Activated CD8-positive, alpha-beta memory T cell treated with anti-CD3 and anti-CD28 coated beads, Interleukin-2, amount 10 ng/mL, durations not matched to agents 7 days and 5 days (primary cell): ENCODE data around the gene WDR36. TPM values are rescaled to one million over a fixed set of nuclear protein-coding genes. Genes with fewer than 3 reads are reported as not detected.

Source experiments
- ATAC-seq: fragments of 150-1000 bp; cut with Tn5 transposase; one replicate; pipeline ENCODE4 v1.10.0; 2021; ENCODE audit warnings: moderate library complexity
- CTCF ChIA-PET: fragments of 350-600 bp; sonication (Branson Sonifier 250); formaldehyde crosslinking; loops from one replicate; lab custom pipeline; 2021; ENCODE audit warnings: antibody characterized with exemption; lab: Charles Lee
- DNase-seq: peaks from one replicate; pipeline ENCODE4 v3.0.0-alpha.2; 2020
- H3K27ac Mint-ChIP-seq: one replicate; pipeline ENCODE4 v1.8.0; 2021; ENCODE audit warnings: mild to moderate bottlenecking, mixed read lengths
- H3K27me3 Mint-ChIP-seq: one replicate; pipeline ENCODE4 v1.8.0; 2021; ENCODE audit warnings: mixed read lengths
- H3K36me3 Mint-ChIP-seq: one replicate; pipeline ENCODE4 v1.8.0; 2021; ENCODE audit warnings: mild to moderate bottlenecking, mixed read lengths
- H3K4me1 Mint-ChIP-seq: one replicate; pipeline ENCODE4 v1.8.0; 2021; ENCODE audit warnings: mixed read lengths
- H3K4me3 Mint-ChIP-seq: one replicate; pipeline ENCODE4 v1.8.0; 2021; ENCODE audit warnings: mild to moderate bottlenecking, moderate library complexity, mixed read lengths
- H3K9me3 Mint-ChIP-seq: one replicate; pipeline ENCODE4 v1.8.0; 2022; ENCODE audit warnings: low read depth, mixed read lengths
- total RNA-seq, 2 experiments: library from RNA; stranded (reverse); gene quantifications; one replicate each; pipeline ENCODE4 v1.2.3, GENCODE V29; 2021

WDR36 gene
- total RNA-seq, 2 experiments from 2014 or later, result 28.4 to 46.6 TPM

GRCh38 chr5:111117136-111117535, 25.0 kb downstream of the WDR36 start:
- H3K27me3 Mint-ChIP-seq, result no peaks in the 10 kb centered on the region
- no peak overlapping the region for H3K4me3 Mint-ChIP-seq
- peaks cover 44% of the 10 kb centered on the region for H3K36me3 Mint-ChIP-seq
- ATAC-seq (no peak), DNase-seq (no peak)
- peaks cover 6% of the 10 kb centered on the region for H3K4me1 Mint-ChIP-seq
- CTCF ChIA-PET, result no interaction called here
- H3K27ac Mint-ChIP-seq, result no peak overlapping the region
- H3K9me3 Mint-ChIP-seq, result no peaks in the 10 kb centered on the region

- H3K4me3 Mint-ChIP-seq, result no peak overlapping the region
- no peak overlapping the region for H3K27ac Mint-ChIP-seq
- CTCF ChIA-PET, result no interaction called here
- peaks cover 41% of the 10 kb centered on the region for H3K36me3 Mint-ChIP-seq
- H3K9me3 Mint-ChIP-seq, result no peaks in the 10 kb centered on the region
- H3K27me3 Mint-ChIP-seq, result no peaks in the 10 kb centered on the region
- ATAC-seq, result no peak
- DNase-seq, result no peak
- H3K4me1 Mint-ChIP-seq, result peaks cover 6% of the 10 kb centered on the region
These were observed 27.1 kb downstream of the WDR36 start for GRCh38 chr5:111119221-111119620.

GRCh38 chr5:111119856-111120255, 27.7 kb downstream of the WDR36 start:
- H3K36me3 Mint-ChIP-seq, result peaks cover 43% of the 10 kb centered on the region
- H3K4me3 Mint-ChIP-seq, result no peak overlapping the region
- H3K27ac Mint-ChIP-seq, result no peak overlapping the region
- ATAC-seq, result no peak
- H3K4me1 Mint-ChIP-seq, result peaks cover 9% of the 10 kb centered on the region
- CTCF ChIA-PET, result no interaction called here
- no peaks in the 10 kb centered on the region for H3K9me3 Mint-ChIP-seq
- no peaks in the 10 kb centered on the region for H3K27me3 Mint-ChIP-seq
- no peak for DNase-seq

GRCh38 chr5:111120911-111121310, 28.8 kb downstream of the WDR36 start:
- DNase-seq, result no peak
- Mint-ChIP-seq H3K9me3 (no peaks in the 10 kb centered on the region), H3K36me3 (peaks cover 42% of the 10 kb centered on the region), H3K4me1 (peaks cover 9% of the 10 kb centered on the region), H3K27me3 (no peaks in the 10 kb centered on the region), H3K27ac (no peak overlapping the region), H3K4me3 (no peak overlapping the region)
- ATAC-seq, result no peak
- CTCF ChIA-PET, result no interaction called here

GRCh38 chr5:111121926-111122325, 29.8 kb downstream of the WDR36 start:
- Mint-ChIP-seq H3K36me3 (peaks cover 50% of the 10 kb centered on the region), H3K27ac (no peak overlapping the region)

GRCh38 chr5:111122398-111122797, 30.2 kb downstream of the WDR36 start:
- DNase-seq (no peak), ATAC-seq (peak; percentile 23)
- Mint-ChIP-seq H3K36me3 (peaks cover 50% of the 10 kb centered on the region), H3K9me3 (no peaks in the 10 kb centered on the region), H3K27ac (no peak overlapping the region), H3K4me3 (no peak overlapping the region), H3K4me1 (peaks cover 6% of the 10 kb centered on the region), H3K27me3 (no peaks in the 10 kb centered on the region)
- CTCF ChIA-PET, result no interaction called here

More at GRCh38 chr5:111121926-111122325, 29.8 kb downstream of the WDR36 start:
- CTCF ChIA-PET, result no interaction called here
- Mint-ChIP-seq H3K4me1 (peaks cover 9% of the 10 kb centered on the region), H3K4me3 (no peak overlapping the region), H3K27me3 (no peaks in the 10 kb centered on the region), H3K9me3 (no peaks in the 10 kb centered on the region)
- ATAC-seq (no peak), DNase-seq (no peak)

- peaks cover 47% of the 10 kb centered on the region for H3K36me3 Mint-ChIP-seq
- no peak for ATAC-seq
These were observed 32.6 kb downstream of the WDR36 start for GRCh38 chr5:111124793-111125192.

GRCh38 chr5:111126896-111127295, 34.7 kb downstream of the WDR36 start:
- no peak overlapping the region for H3K27ac Mint-ChIP-seq
- no peak for ATAC-seq

More at GRCh38 chr5:111124793-111125192, 32.6 kb downstream of the WDR36 start:
- no peaks in the 10 kb centered on the region for H3K27me3 Mint-ChIP-seq
- peaks cover 3% of the 10 kb centered on the region for H3K4me1 Mint-ChIP-seq
- H3K9me3 Mint-ChIP-seq, result no peaks in the 10 kb centered on the region
- CTCF ChIA-PET, result no interaction called here
- no peak overlapping the region for H3K27ac Mint-ChIP-seq
- no peak for DNase-seq
- H3K4me3 Mint-ChIP-seq, result no peak overlapping the region

GRCh38 chr5:111127453-111128195, 35.5 kb downstream of the WDR36 start:
- no peak overlapping the region for H3K27ac Mint-ChIP-seq
- ATAC-seq, result no peak
- peaks cover 31% of the 10 kb centered on the region for H3K36me3 Mint-ChIP-seq

More at GRCh38 chr5:111126896-111127295, 34.7 kb downstream of the WDR36 start:
- Mint-ChIP-seq H3K4me1 (peaks cover 3% of the 10 kb centered on the region), H3K36me3 (peaks cover 35% of the 10 kb centered on the region), H3K9me3 (no peaks in the 10 kb centered on the region), H3K27me3 (no peaks in the 10 kb centered on the region), H3K4me3 (no peak overlapping the region)
- DNase-seq, result no peak
- CTCF ChIA-PET, result no interaction called here

GRCh38 chr5:111129938-111130337, 37.8 kb downstream of the WDR36 start:
- no peak for DNase-seq
- Mint-ChIP-seq H3K9me3 (no peaks in the 10 kb centered on the region), H3K4me3 (no peak overlapping the region), H3K4me1 (no peaks in the 10 kb centered on the region), H3K27me3 (no peaks in the 10 kb centered on the region), H3K27ac (no peak overlapping the region), H3K36me3 (peaks cover 23% of the 10 kb centered on the region)
- CTCF ChIA-PET, result no interaction called here
- no peak for ATAC-seq

More at GRCh38 chr5:111127453-111128195, 35.5 kb downstream of the WDR36 start:
- DNase-seq, result no peak
- H3K4me1 Mint-ChIP-seq, result peaks cover 3% of the 10 kb centered on the region
- CTCF ChIA-PET, result no interaction called here
- H3K9me3 Mint-ChIP-seq, result no peaks in the 10 kb centered on the region
- no peak overlapping the region for H3K4me3 Mint-ChIP-seq
- H3K27me3 Mint-ChIP-seq, result no peaks in the 10 kb centered on the region

GRCh38 chr5:111131356-111131755, 39.2 kb downstream of the WDR36 start:
- H3K4me3 Mint-ChIP-seq, result no peak overlapping the region
- H3K36me3 Mint-ChIP-seq, result peaks cover 18% of the 10 kb centered on the region
- no peak overlapping the region for H3K27ac Mint-ChIP-seq
- no peak for ATAC-seq
- CTCF ChIA-PET, result interaction anchor here (1.0 kb wide), 1 partner anchor 17 kb away, joined by 3 read pairs; no protein-coding TSS in a partner anchor
- DNase-seq, result no peak
- H3K9me3 Mint-ChIP-seq, result no peaks in the 10 kb centered on the region
- no peaks in the 10 kb centered on the region for H3K27me3 Mint-ChIP-seq
- H3K4me1 Mint-ChIP-seq, result no peaks in the 10 kb centered on the region

- no peak for ATAC-seq
- CTCF ChIA-PET, result no interaction called here
- H3K27me3 Mint-ChIP-seq, result no peaks in the 10 kb centered on the region
- no peak overlapping the region for H3K4me3 Mint-ChIP-seq
- no peaks in the 10 kb centered on the region for H3K9me3 Mint-ChIP-seq
- no peak for DNase-seq
- no peak overlapping the region for H3K27ac Mint-ChIP-seq
- H3K4me1 Mint-ChIP-seq, result no peaks in the 10 kb centered on the region
- peaks cover 13% of the 10 kb centered on the region for H3K36me3 Mint-ChIP-seq
These were observed 39.9 kb downstream of the WDR36 start for GRCh38 chr5:111132076-111132475.

- CTCF ChIA-PET, result no interaction called here
- Mint-ChIP-seq H3K27me3 (no peaks in the 10 kb centered on the region), H3K4me3 (no peak overlapping the region), H3K27ac (no peak overlapping the region), H3K4me1 (no peaks in the 10 kb centered on the region), H3K36me3 (peaks cover 5% of the 10 kb centered on the region), H3K9me3 (no peaks in the 10 kb centered on the region)
- ATAC-seq (no peak), DNase-seq (no peak)
These were observed 40.7 kb downstream of the WDR36 start for GRCh38 chr5:111132731-111133435.

GRCh38 chr5:111133436-111133751, 41.2 kb downstream of the WDR36 start:
- ATAC-seq, result no peak
- Mint-ChIP-seq H3K4me1 (no peaks in the 10 kb centered on the region), H3K36me3 (peaks cover 3% of the 10 kb centered on the region), H3K9me3 (no peaks in the 10 kb centered on the region), H3K27ac (no peak overlapping the region), H3K4me3 (no peak overlapping the region), H3K27me3 (no peaks in the 10 kb centered on the region)
- CTCF ChIA-PET, result no interaction called here
- DNase-seq, result no peak
